A549 (cell line): ENCODE results near the gene ARID5B.

Source experiments
- CBX2 ChIP-seq: fragments of 200-600 bp; sonication (generic); IDR thresholded peaks from 2 replicates; pipeline ENCODE4 v1.6.1; 2016; ENCODE audit warnings: low read depth, mild to moderate bottlenecking, borderline replicate concordance
- CTCF ChIP-seq: fragments of >200 bp; sonication (Bioruptor Twin); formaldehyde crosslinking; IDR thresholded peaks from 3 replicates; pipeline ENCODE4 v1.5.1; 2016
- EP300 ChIP-seq, 2 experiments: fragments of >200 bp; sonication (Bioruptor Twin); formaldehyde crosslinking; IDR thresholded peaks; 2 replicates in 1 of 2; 3 replicates in 1 of 2; pipeline ENCODE4 v1.6.1; 2016 to 2017
- HDAC2 ChIP-seq: fragments of 200-600 bp; sonication (generic); IDR thresholded peaks from 2 replicates; pipeline ENCODE4 v1.6.1; 2016
- MAX ChIP-seq: IDR thresholded peaks from 2 replicates; pipeline ENCODE4 v1.6.1; 2012
- MAZ ChIP-seq: fragments of 150-350 bp; IDR thresholded peaks from 2 replicates; pipeline ENCODE4 v1.6.1; 2014; ENCODE audit warnings: antibody characterized with exemption, low read depth, low read length, borderline replicate concordance
- MYC ChIP-seq: IDR thresholded peaks from 2 replicates; pipeline ENCODE4 v1.6.1; 2012; ENCODE audit warnings: mild to moderate bottlenecking, inconsistent platforms, low read length, improper control_type of control experiment, borderline replicate concordance
- POLR2A ChIP-seq: IDR thresholded peaks from 2 replicates; pipeline ENCODE4 v1.6.1; 2012; ENCODE audit warnings: mild to moderate bottlenecking, low read length
- POLR2AphosphoS2 ChIP-seq: conservative IDR thresholded peaks from 2 replicates; pipeline ENCODE4 v1.6.1; 2012; ENCODE audit warnings: low read length, improper control_type of control experiment, inconsistent platforms
- RAD21 ChIP-seq, 2 experiments: fragments of >200 bp in 1 of 2; sonication (Bioruptor Twin) in 1 of 2; formaldehyde crosslinking in 1 of 2; IDR thresholded peaks in 1 of 2; conservative IDR thresholded peaks in 1 of 2; 2 replicates in 1 of 2; 3 replicates in 1 of 2; pipeline ENCODE4 v1.6.1; 2012 to 2018; ENCODE audit warnings: inconsistent platforms in 1 of 2
- RFX5 ChIP-seq: fragments of 450-650 bp; IDR thresholded peaks from 2 replicates; pipeline ENCODE4 v1.7.1; 2014; ENCODE audit warnings: antibody characterized with exemption, mild to moderate bottlenecking, moderate library complexity
- ZNF302 ChIP-seq: fragments of 250-450 bp; sonication (Bioruptor Pico); IDR thresholded peaks from 2 replicates; pipeline ENCODE4 v1.9.0; 2021; ENCODE audit warnings: inconsistent platforms, mild to moderate bottlenecking, moderate library complexity

GRCh38 chr10:61974601-61975390 is 73.3 kb downstream of the ARID5B start:
- TF ChIP-seq CTCF (no peak), RFX5 (no peak), CBX2 (no peak), RAD21 (conservative IDR thresholded peaks at IDR 0.05 in 1 of 2, IDR thresholded peaks at IDR 0.05 in 1 of 2) (no peak), HDAC2 (no peak), EP300 (IDR thresholded peaks at IDR 0.05) (no peak), POLR2A (no peak), MAZ (no peak), MYC (no peak), ZNF302 (CRISPR knock-in tag) (no peak), MAX (no peak), POLR2AphosphoS2 (no peak)
